HG02970 (cell line): ENCODE data around the gene COL6A3.

Experiments
- ATAC-seq: cut with Tn5 transposase; IDR thresholded peaks from one replicate; pipeline ENCODE4 v1.9.1; 2021; ENCODE audit warnings: mild to moderate bottlenecking, moderate library complexity, moderate number of reproducible peaks; ENCODE audit not compliant: unreplicated experiment, low FRiP score

Gene COL6A3

GRCh38 chr2:237300739-237301138 lies 113.2 kb downstream of the COL6A3 start:
- ATAC-seq = no peak

DNA sequence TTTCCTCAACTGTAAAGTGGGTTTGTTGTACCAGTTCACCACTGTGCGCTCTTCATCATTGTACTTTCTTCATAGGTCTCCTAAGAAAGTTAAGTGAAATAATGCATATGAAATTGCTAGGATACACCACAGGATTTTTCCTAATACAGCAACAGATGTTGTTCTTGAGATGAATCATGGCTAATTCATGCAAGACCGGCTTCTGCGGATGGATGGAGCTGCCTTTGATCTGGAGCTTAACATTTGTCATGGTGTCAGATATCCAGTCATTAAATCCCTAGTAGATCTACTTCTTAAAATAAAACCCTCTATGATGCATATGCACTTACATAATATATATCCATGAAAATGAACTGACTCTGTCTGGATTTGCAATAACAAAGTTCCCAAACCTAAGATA lies 114.1 kb downstream of the COL6A3 start:
- no peak for ATAC-seq

DNA sequence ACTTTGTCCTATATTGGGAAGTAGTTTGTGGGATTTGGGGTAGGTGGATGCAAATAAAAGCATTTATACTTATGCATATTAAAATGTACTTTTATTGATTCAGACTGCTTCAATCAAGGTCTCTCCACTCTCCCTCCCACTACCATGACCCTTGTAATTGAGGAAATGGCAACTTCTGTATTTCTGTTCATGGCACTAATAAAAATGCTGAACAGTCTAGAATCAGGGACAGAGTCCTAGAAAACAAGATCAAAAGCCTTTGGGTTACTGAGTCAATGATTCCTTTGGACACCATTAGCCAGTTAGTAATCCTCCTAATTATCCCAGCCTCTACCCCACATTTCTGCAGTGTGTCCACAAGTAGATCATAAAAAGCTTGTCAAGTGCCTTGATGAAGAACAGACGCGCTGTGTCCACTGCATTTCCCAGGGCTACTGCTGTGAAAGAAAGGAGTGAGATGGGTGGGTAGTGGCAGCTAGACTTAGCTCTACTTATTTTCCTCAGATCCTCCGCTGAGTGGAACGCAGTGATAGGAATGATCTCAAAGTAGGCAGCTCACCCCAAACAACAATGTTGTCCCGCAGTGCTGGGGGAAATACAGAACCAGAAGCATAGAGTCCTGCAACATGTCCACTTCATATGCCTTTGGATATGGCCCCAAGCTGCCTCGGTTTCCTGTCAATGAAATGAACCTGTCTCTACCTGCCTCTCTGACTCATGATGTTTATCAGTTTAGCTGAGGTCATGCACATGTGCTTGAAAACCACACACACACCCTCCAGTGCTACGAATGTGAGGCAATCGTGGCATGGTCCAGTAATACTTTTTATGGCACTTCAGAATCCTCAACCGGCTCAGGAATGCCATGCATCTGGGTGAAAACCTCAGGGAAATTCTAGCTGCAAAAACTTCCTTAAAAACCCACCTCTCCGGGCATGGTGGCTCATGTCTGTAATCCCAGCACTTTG lies 115.5 kb downstream of the COL6A3 start:
- no peak for ATAC-seq

GRCh38 chr2:237297421-237298150 lies 116.4 kb downstream of the COL6A3 start:
- no peak for ATAC-seq

- ATAC-seq = no peak
These were observed 117.2 kb downstream of the COL6A3 start for GRCh38 chr2:237296756-237297155.

- no peak for ATAC-seq
These were observed 118.0 kb downstream of the COL6A3 start for GRCh38 chr2:237295889-237296480.

- no peak for ATAC-seq
These were observed 119.5 kb downstream of the COL6A3 start for GRCh38 chr2:237294460-237294859.

- no peak for ATAC-seq
These were observed 120.0 kb downstream of the COL6A3 start for GRCh38 chr2:237293978-237294377.

GRCh38 chr2:237291138-237291792 lies 122.7 kb downstream of the COL6A3 start:
- ATAC-seq = no peak

GRCh38 chr2:237290261-237290660 lies 123.7 kb downstream of the COL6A3 start:
- no peak for ATAC-seq

GRCh38 chr2:237289139-237289538 lies 124.8 kb downstream of the COL6A3 start:
- ATAC-seq = no peak

DNA sequence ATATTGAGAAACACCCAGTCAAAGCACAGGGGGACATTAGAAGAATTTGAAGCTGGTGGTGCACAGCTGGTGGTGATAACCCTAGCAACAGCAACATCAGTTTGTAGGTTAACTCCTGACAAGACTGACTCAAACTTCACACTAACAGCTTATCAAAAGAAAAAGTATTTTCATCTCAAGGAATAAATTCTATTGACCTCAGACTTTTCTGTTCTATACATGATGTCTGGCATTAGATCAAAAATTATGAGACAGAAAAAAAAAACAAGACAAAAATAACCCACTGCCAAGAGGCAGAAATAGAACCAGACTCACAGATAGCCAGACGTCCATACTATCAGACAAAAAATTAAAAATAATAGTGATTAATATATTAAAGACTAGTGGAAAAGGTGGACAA lies 126.1 kb downstream of the COL6A3 start:
- ATAC-seq = no peak

- ATAC-seq = no peak
These were observed 130.6 kb downstream of the COL6A3 start for GRCh38 chr2:237283131-237283928.

- ATAC-seq = no peak
These were observed 131.3 kb downstream of the COL6A3 start for GRCh38 chr2:237282568-237283128.

GRCh38 chr2:237281836-237282306 lies 132.1 kb downstream of the COL6A3 start:
- ATAC-seq = no peak

- no peak for ATAC-seq
These were observed 133.0 kb downstream of the COL6A3 start for GRCh38 chr2:237280939-237281338.

DNA sequence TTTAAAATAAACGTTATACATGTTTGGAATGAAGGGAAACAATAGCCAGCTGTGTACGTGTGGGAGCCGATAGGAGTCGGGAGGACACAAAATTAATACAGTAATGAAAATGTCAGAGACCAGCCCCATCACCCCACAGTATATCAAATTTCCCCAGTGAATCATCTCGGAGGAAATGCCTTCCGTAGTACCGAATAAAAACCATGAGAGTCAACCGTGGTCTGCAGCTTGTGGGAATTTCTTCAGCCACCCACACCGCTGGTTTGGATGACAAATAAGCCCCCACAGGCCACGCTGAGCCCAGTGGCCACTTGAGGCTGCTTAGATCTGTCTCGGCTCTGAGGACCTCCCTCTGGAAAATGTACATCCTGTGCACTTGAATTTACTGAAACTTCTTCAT lies 133.7 kb downstream of the COL6A3 start:
- ATAC-seq = no peak

DNA sequence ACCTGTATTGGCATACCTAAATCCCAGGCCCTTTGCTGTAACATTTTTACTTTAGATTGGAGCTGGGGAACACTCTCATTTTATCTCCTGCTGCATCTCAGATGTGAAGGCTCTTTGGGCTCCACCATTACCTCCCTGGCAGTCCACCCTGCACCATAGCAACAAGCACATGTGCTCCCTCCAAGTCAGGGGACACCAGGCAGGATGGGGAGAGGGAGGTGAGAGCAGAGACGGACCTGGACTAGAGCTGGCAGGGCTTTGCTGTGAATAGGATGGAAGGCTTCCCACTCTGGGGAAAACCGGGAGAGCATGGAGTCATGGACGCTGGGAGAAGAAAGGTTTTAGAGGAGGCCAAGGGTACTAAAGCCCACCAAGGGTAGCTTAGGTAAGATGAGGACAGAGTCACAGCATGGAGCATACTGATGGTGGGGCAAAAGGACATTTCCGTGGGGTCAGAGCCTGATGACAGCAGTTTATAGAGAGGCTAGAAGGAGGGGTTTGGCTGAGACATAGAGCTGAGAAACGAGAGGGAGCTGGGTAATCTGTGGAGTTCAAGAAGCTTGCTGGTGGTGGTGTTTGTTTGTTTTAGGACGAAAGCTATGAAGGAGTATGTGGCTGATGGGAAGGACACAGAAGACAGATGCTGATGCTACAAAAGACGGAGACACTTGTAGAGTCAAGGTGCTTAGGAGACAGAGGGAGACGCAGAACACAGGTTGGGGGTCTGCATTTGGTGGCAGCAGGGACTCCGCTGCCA lies 134.8 kb downstream of the COL6A3 start:
- ATAC-seq = no peak

- ATAC-seq = no peak
These were observed 135.4 kb downstream of the COL6A3 start for GRCh38 chr2:237278568-237278967.
